WTC11 (cell line): Measurements from ENCODE around the gene GRAMD2A. TPM values are rescaled to one million over a fixed set of nuclear protein-coding genes. Genes with fewer than 3 reads are reported as not detected.

Experiments
- ATAC-seq: fragments of 200-7000 bp; cut with Tn5 transposase; 2 replicates; pipeline ENCODE4 v1.10.0; 2021; ENCODE audit warnings: mild to moderate bottlenecking, moderate library complexity
- CTCF ChIA-PET: fragments of 300-600 bp; sonication (Branson Sonifier 250); formaldehyde crosslinking; loops from one replicate; lab custom pipeline; 2021; ENCODE audit warnings: antibody characterized with exemption; lab: Charles Lee
- POLR2A ChIA-PET: fragments of 350-600 bp; sonication (Branson Sonifier 250); formaldehyde crosslinking; loops from one replicate; lab custom pipeline; 2021; ENCODE audit warnings: antibody characterized with exemption; lab: Charles Lee
- DNase-seq: peaks from one replicate; pipeline ENCODE4 v3.0.0; 2021; ENCODE audit warnings: low spot score
- H3K27ac Mint-ChIP-seq: 2 replicates; pipeline ENCODE4 v1.8.0; 2021; ENCODE audit warnings: mixed read lengths
- H3K27me3 Mint-ChIP-seq: 2 replicates; pipeline ENCODE4 v1.8.0; 2021; ENCODE audit warnings: low read depth, mild to moderate bottlenecking, moderate library complexity, mixed read lengths
- H3K36me3 Mint-ChIP-seq: 2 replicates; pipeline ENCODE4 v1.8.0; 2021; ENCODE audit warnings: mixed read lengths
- H3K4me1 Mint-ChIP-seq: 2 replicates; pipeline ENCODE4 v1.8.0; 2022; ENCODE audit warnings: mixed read lengths
- H3K4me3 Mint-ChIP-seq: 2 replicates; pipeline ENCODE4 v1.8.0; 2021; ENCODE audit warnings: mild to moderate bottlenecking, moderate library complexity, mixed read lengths
- H3K9me3 Mint-ChIP-seq: 2 replicates; pipeline ENCODE4 v1.8.0; 2021; ENCODE audit warnings: mixed read lengths
- ATF6 ChIP-seq: sonication (generic); formaldehyde crosslinking; IDR thresholded peaks from 2 replicates; pipeline ENCODE4 v1.8.1; 2023; ENCODE audit warnings: mild to moderate bottlenecking, missing genetic modification reagents
- CREM ChIP-seq: sonication (generic); formaldehyde crosslinking; IDR thresholded peaks from 2 replicates; pipeline ENCODE4 v1.8.1; 2022; ENCODE audit warnings: mild to moderate bottlenecking, missing genetic modification reagents, moderate library complexity
- CTCF ChIP-seq: fragments of 200-600 bp; IDR thresholded peaks from 2 replicates; pipeline ENCODE4 v1.8.0; 2022; ENCODE audit warnings: antibody characterized with exemption
- ETV6 ChIP-seq: sonication (generic); formaldehyde crosslinking; IDR thresholded peaks from 2 replicates; pipeline ENCODE4 v1.8.1; 2022; ENCODE audit warnings: mild to moderate bottlenecking, missing genetic modification reagents
- FOXJ3 ChIP-seq: sonication (generic); formaldehyde crosslinking; IDR thresholded peaks from 2 replicates; pipeline ENCODE4 v1.9.0; 2021; ENCODE audit warnings: missing genetic modification reagents, mild to moderate bottlenecking, borderline replicate concordance
- FOXP4 ChIP-seq: sonication (generic); formaldehyde crosslinking; IDR thresholded peaks from 2 replicates; pipeline ENCODE4 v1.8.0; 2022; ENCODE audit warnings: mild to moderate bottlenecking, missing genetic modification reagents
- IRF2 ChIP-seq: sonication (generic); formaldehyde crosslinking; IDR thresholded peaks from 2 replicates; pipeline ENCODE4 v1.8.0; 2022; ENCODE audit warnings: low read depth, missing genetic modification reagents, borderline replicate concordance
- MXD4 ChIP-seq: fragments of 250-450 bp; sonication (Bioruptor Pico); IDR thresholded peaks from 2 replicates; pipeline ENCODE4 v1.8.0; 2021; ENCODE audit warnings: mild to moderate bottlenecking, moderate library complexity, borderline replicate concordance
- OVOL2 ChIP-seq: fragments of 250-450 bp; sonication (Bioruptor Pico); IDR thresholded peaks from 2 replicates; pipeline ENCODE4 v1.9.0; 2021; ENCODE audit warnings: mild to moderate bottlenecking, borderline replicate concordance
- PRRX2 ChIP-seq: fragments of 250-450 bp; sonication (Bioruptor Pico); IDR thresholded peaks from 2 replicates; pipeline ENCODE4 v1.8.0; 2021; ENCODE audit warnings: mild to moderate bottlenecking
- RELA ChIP-seq: sonication (generic); formaldehyde crosslinking; IDR thresholded peaks from 2 replicates; pipeline ENCODE4 v1.8.1; 2022; ENCODE audit warnings: missing genetic modification reagents, mild to moderate bottlenecking, borderline replicate concordance
- TP53 ChIP-seq: sonication (generic); formaldehyde crosslinking; IDR thresholded peaks from 2 replicates; pipeline ENCODE4 v1.8.1; 2023; ENCODE audit warnings: mild to moderate bottlenecking, missing genetic modification reagents
- ZNF121 ChIP-seq: sonication (generic); formaldehyde crosslinking; IDR thresholded peaks from 2 replicates; pipeline ENCODE4 v1.8.0; 2023; ENCODE audit warnings: missing genetic modification reagents
- ZNF263 ChIP-seq: sonication (generic); formaldehyde crosslinking; IDR thresholded peaks from 2 replicates; pipeline ENCODE4 v1.8.1; 2022; ENCODE audit warnings: low read depth, mild to moderate bottlenecking, moderate library complexity, missing genetic modification reagents
- total RNA-seq: library from RNA; stranded (reverse); gene quantifications from 3 replicates; pipeline ENCODE4 v1.2.3, GENCODE V29; 2021
- TF ChIP-seq, protein P1 (sequence below): sonication (generic); formaldehyde crosslinking; IDR thresholded peaks from 2 replicates; pipeline ENCODE4 v1.8.1; 2023; ENCODE audit warnings: mild to moderate bottlenecking, missing genetic modification reagents
- TF ChIP-seq, protein P2 (sequence below): fragments of 250-450 bp; sonication (Bioruptor Pico); conservative IDR thresholded peaks from 2 replicates; pipeline ENCODE4 v1.9.0; 2021; ENCODE audit warnings: mild to moderate bottlenecking
- TF ChIP-seq, protein P3 (sequence below): sonication (generic); formaldehyde crosslinking; conservative IDR thresholded peaks from 2 replicates; pipeline ENCODE4 v1.8.1; 2022; ENCODE audit warnings: mild to moderate bottlenecking, missing genetic modification reagents
- TF ChIP-seq, protein P4 (sequence below): sonication (generic); formaldehyde crosslinking; conservative IDR thresholded peaks from 2 replicates; pipeline ENCODE4 v1.8.1; 2023; ENCODE audit warnings: mild to moderate bottlenecking, low read depth, missing genetic modification reagents, moderate library complexity

The GRAMD2A gene
- total RNA-seq, 1 experiment from 2014 or later, result 1.9 TPM

DNA sequence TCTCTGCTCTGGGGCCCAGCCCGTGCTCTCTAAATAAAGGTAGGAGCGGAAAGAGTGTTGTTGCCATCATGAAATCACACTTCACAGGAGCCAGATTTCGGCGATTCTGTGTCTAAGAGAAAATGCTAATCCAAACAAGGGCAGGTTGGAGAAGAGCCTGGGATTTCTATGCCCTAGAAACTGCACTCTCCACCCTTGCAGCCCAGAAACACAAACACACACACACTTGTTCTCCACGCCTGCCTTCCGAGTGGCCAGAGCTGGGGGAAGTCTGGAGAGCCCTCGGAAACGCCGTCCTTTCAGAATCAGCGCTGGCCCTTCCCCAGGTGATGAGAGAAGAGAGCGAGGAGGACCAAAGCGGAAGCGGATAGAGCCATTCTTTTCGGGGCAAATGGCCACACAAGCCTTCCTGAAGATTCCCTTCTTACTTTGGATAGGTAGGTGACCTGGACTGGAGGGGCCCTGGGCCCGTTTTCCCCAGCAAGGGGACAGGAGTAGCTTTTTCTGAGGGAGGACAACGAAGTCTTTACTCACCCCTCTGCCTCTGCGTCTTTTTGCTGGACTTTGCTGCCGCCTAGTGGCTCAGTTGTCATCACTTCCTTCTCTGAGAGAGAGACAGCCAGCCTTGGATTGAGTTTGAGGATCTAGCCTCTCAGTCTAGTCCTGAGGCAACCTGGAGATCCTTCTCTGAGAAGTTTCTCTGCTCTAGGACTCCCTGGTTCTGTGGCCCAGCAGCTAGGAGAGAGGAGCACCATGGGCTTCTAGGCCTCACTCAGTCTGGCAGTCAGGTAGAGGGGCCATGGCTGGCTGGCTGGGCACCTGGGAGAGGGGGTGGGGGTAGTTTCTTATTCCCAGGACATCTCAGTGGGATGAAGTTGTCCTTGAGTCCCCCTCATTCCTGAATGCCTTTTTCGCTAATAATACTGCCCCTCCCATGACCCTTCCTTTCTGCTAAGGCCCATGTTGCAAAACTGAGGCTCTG, 41.7 kb downstream of the GRAMD2A start:
- ATAC-seq (peak; percentile 94), DNase-seq (peak; percentile 91)
- CTCF ChIA-PET, result interaction anchor here (0.5 to 2.5 kb wide), 47 partner anchors 9 to 770 kb away, joined by 3 to 30 read pairs (median 4); partner anchors contain the start of genes GRAMD2A, MYO9A, NR2E3 and SENP8
- Mint-ChIP-seq H3K27ac (no peak overlapping the region), H3K4me3 (peak overlapping the region; percentile 27), H3K27me3 (no peaks in the 10 kb centered on the region; the same call in 1 of the 2 replicates), H3K9me3 (peaks cover under 1% of the 10 kb centered on the region; the same call in 1 of the 2 replicates), H3K4me1 (peaks cover 9% of the 10 kb centered on the region)
- TF ChIP-seq TP53 (CRISPR knock-in tag) (0 out of 2 replicates have a peak, but pooled peaks have one; percentile 14), ETV6 (CRISPR knock-in tag) (peak; percentile 53; the same call in 1 of the 2 replicates), CTCF (peak; percentile 84), CREM (CRISPR knock-in tag) (no peak)
- TF ChIP-seq, all 79 proteins: peak for 3
- POLR2A ChIA-PET, result interaction anchor here (0.5 to 1.0 kb wide), 3 partner anchors 176 to 412 kb away, joined by 3 to 5 read pairs (median 3); no protein-coding TSS in a partner anchor
- no peaks in the 10 kb centered on the region for H3K36me3 Mint-ChIP-seq

DNA sequence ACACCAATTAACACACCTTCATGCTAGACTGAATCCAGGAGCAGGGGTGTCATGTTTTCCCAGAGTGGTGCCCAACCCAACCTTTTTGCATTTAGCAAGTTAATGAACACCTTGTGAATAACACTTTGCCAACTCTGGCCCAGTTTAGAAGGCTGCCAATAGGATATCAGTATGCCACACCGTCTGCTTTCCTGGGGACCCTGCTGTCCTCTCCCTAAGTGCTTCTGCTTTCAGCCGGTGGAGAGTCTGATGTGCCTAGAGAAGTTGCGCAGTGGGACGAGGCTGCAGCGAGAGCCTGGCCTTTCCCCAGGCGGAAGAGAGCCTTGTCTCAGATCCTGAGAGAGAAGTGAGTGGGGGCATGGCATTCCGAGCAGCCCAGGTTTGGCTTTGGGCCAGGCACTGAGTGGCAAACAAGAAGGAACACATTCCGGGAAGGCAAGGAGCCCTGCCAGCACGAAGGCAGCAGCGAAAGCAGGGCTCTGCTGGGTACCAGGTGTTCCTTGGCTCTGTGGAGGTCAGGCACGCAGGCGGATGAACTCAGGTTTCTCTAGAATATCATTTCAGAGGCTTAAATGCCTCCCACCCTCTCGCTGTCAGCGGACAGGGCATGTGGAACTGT, 42.5 kb downstream of the GRAMD2A start:
- peaks cover 4% of the 10 kb centered on the region; the same call in 1 of the 2 replicates for H3K9me3 Mint-ChIP-seq
- DNase-seq, result no peak
- ATAC-seq, result no peak; the same call in 1 of the 2 replicates
- H3K4me3 Mint-ChIP-seq, result no peak overlapping the region
- H3K4me1 Mint-ChIP-seq, result peaks cover 9% of the 10 kb centered on the region
- H3K27ac Mint-ChIP-seq, result no peak overlapping the region
- no peaks in the 10 kb centered on the region; the same call in 1 of the 2 replicates for H3K27me3 Mint-ChIP-seq
- ChIA-PET CTCF (interaction anchor here (0.7 to 2.5 kb wide), 22 partner anchors 10 to 449 kb away, joined by 3 to 24 read pairs (median 5); partner anchors contain the start of genes GRAMD2A, MYO9A, NR2E3 and SENP8), POLR2A (no interaction called here)
- no peaks in the 10 kb centered on the region for H3K36me3 Mint-ChIP-seq
- TF ChIP-seq ZNF263 (CRISPR knock-in tag) (no peak), PRRX2 (CRISPR knock-in tag) (no peak), TP53 (CRISPR knock-in tag) (no peak), IRF2 (no peak), RELA (no peak), FOXJ3 (no peak), ATF6 (CRISPR knock-in tag) (no peak), OVOL2 (CRISPR knock-in tag) (no peak), ZNF121 (no peak), FOXP4 (CRISPR knock-in tag) (no peak), MXD4 (no peak)
- TF ChIP-seq, protein P1, sequence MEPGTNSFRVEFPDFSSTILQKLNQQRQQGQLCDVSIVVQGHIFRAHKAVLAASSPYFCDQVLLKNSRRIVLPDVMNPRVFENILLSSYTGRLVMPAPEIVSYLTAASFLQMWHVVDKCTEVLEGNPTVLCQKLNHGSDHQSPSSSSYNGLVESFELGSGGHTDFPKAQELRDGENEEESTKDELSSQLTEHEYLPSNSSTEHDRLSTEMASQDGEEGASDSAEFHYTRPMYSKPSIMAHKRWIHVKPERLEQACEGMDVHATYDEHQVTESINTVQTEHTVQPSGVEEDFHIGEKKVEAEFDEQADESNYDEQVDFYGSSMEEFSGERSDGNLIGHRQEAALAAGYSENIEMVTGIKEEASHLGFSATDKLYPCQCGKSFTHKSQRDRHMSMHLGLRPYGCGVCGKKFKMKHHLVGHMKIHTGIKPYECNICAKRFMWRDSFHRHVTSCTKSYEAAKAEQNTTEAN (CRISPR knock-in tag), result no peak
- TF ChIP-seq, protein P2, sequence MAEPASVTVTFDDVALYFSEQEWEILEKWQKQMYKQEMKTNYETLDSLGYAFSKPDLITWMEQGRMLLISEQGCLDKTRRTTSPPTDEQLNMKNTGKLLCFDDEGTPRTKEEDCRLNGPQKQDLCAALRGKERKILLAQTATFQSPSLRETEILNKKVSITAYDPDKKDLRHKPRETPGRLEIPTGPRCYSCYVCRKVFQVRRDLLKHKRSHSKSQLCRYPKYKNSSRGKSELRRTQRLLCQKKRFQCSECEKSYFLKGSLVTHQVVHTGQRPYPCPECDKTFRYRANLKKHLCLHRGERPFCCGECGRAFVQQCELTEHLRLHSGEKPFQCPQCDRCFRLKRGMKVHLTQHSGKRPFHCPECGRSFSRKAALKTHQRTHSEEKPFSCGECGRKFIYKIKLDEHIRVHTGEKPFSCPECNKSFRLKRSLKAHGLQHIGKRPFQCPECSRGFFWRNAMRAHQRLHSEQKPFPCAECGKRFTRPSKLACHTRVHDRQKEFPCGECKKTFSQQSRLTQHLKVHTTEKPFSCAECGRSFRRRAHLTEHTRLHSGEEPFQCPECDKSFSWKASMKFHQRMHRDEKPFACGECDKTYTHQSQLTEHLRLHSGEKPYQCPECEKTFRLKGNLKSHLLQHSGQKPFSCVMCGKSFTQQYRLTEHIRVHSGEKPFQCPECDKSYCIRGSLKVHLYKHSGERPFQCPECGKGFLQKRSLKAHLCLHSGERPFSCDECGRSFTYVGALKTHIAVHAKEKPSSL, result no peak
- TF ChIP-seq, protein P3, sequence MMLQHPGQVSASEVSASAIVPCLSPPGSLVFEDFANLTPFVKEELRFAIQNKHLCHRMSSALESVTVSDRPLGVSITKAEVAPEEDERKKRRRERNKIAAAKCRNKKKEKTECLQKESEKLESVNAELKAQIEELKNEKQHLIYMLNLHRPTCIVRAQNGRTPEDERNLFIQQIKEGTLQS (CRISPR knock-in tag), result no peak
- TF ChIP-seq, protein P4, sequence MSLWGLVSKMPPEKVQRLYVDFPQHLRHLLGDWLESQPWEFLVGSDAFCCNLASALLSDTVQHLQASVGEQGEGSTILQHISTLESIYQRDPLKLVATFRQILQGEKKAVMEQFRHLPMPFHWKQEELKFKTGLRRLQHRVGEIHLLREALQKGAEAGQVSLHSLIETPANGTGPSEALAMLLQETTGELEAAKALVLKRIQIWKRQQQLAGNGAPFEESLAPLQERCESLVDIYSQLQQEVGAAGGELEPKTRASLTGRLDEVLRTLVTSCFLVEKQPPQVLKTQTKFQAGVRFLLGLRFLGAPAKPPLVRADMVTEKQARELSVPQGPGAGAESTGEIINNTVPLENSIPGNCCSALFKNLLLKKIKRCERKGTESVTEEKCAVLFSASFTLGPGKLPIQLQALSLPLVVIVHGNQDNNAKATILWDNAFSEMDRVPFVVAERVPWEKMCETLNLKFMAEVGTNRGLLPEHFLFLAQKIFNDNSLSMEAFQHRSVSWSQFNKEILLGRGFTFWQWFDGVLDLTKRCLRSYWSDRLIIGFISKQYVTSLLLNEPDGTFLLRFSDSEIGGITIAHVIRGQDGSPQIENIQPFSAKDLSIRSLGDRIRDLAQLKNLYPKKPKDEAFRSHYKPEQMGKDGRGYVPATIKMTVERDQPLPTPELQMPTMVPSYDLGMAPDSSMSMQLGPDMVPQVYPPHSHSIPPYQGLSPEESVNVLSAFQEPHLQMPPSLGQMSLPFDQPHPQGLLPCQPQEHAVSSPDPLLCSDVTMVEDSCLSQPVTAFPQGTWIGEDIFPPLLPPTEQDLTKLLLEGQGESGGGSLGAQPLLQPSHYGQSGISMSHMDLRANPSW (CRISPR knock-in tag), result no peak
